WTC11 (cell line): ENCODE results near the gene PPA2.

Source experiments
- ATF3 ChIP-seq: sonication (generic); formaldehyde crosslinking; conservative IDR thresholded peaks from 2 replicates; pipeline ENCODE4 v1.8.1; 2022; ENCODE audit warnings: mild to moderate bottlenecking, missing genetic modification reagents
- CTCF ChIP-seq: fragments of 200-600 bp; IDR thresholded peaks from 2 replicates; pipeline ENCODE4 v1.8.0; 2022; ENCODE audit warnings: antibody characterized with exemption
- ESRRA ChIP-seq: sonication (generic); formaldehyde crosslinking; IDR thresholded peaks from 2 replicates; pipeline ENCODE4 v1.8.1; 2022; ENCODE audit warnings: mild to moderate bottlenecking, missing genetic modification reagents, borderline replicate concordance
- HMGXB4 ChIP-seq: sonication (generic); formaldehyde crosslinking; IDR thresholded peaks from 2 replicates; pipeline ENCODE4 v1.8.1; 2023; ENCODE audit warnings: mild to moderate bottlenecking, moderate library complexity, missing genetic modification reagents
- MAX ChIP-seq: sonication (generic); formaldehyde crosslinking; IDR thresholded peaks from 2 replicates; pipeline ENCODE4 v1.8.0; 2022; ENCODE audit warnings: mild to moderate bottlenecking, missing genetic modification reagents
- NFYB ChIP-seq: sonication (generic); formaldehyde crosslinking; conservative IDR thresholded peaks from 2 replicates; pipeline ENCODE4 v1.8.0; 2022; ENCODE audit warnings: low read depth, missing genetic modification reagents
- RELA ChIP-seq: sonication (generic); formaldehyde crosslinking; IDR thresholded peaks from 2 replicates; pipeline ENCODE4 v1.8.1; 2022; ENCODE audit warnings: missing genetic modification reagents, mild to moderate bottlenecking, borderline replicate concordance
- SP1 ChIP-seq: sonication (generic); formaldehyde crosslinking; conservative IDR thresholded peaks from 2 replicates; pipeline ENCODE4 v1.8.1; 2022; ENCODE audit warnings: missing genetic modification reagents
- TP53 ChIP-seq: sonication (generic); formaldehyde crosslinking; IDR thresholded peaks from 2 replicates; pipeline ENCODE4 v1.8.1; 2023; ENCODE audit warnings: mild to moderate bottlenecking, missing genetic modification reagents
- ZBTB21 ChIP-seq: sonication (generic); formaldehyde crosslinking; IDR thresholded peaks from 2 replicates; pipeline ENCODE4 v1.8.1; 2023; ENCODE audit warnings: mild to moderate bottlenecking, missing genetic modification reagents, borderline replicate concordance
- ZBTB43 ChIP-seq: sonication (generic); formaldehyde crosslinking; IDR thresholded peaks from 2 replicates; pipeline ENCODE4 v1.8.1; 2023; ENCODE audit warnings: mild to moderate bottlenecking, missing genetic modification reagents
- TF ChIP-seq, protein P1 (sequence below): sonication (generic); formaldehyde crosslinking; IDR thresholded peaks from 2 replicates; pipeline ENCODE4 v1.8.0; 2022; ENCODE audit warnings: mild to moderate bottlenecking, missing genetic modification reagents

DNA sequence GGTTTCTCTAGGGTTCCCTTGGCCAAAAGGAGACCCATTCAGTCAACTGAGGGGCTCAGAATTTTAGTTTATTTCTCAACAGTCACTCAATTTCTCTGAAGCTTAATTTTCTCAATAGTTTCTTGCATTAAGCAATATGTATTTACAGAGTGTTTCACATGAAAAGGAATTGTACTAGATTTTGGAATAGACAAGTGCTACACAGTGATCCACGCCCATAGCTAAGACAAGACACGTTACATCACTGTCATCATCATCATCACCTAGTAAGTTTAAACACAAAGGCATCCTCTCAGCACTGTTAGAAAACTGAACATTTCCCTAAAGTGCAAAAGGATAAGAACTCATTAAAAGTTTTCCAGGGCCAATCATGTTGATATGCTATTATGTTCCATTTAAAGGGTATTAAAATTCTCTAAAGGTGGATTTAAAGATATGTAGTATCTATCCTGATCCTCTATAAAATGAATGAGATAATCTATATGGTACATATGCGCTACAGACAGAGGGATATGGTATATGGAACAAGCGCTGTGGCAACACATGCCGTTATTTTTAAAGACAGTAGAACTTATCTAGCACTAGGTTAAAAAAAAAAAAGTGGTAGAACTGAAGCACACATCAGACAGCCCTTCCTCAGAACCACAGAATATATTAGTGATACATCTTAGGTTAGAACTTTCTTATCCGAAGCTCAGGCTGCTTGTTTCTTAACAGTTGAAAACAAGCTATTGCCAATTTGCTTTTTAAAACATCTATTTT, 12.1 kb downstream of the PPA2 start:
- TF ChIP-seq CTCF (no peak), TP53 (no peak), HMGXB4 (CRISPR knock-in tag) (no peak), ZBTB21 (CRISPR knock-in tag) (no peak), NFYB (CRISPR knock-in tag) (no peak), ESRRA (CRISPR knock-in tag) (no peak), RELA (CRISPR knock-in tag) (no peak), ATF3 (no peak), MAX (CRISPR knock-in tag) (no peak), SP1 (no peak), ZBTB43 (CRISPR knock-in tag) (no peak)
- TF ChIP-seq, protein P1, sequence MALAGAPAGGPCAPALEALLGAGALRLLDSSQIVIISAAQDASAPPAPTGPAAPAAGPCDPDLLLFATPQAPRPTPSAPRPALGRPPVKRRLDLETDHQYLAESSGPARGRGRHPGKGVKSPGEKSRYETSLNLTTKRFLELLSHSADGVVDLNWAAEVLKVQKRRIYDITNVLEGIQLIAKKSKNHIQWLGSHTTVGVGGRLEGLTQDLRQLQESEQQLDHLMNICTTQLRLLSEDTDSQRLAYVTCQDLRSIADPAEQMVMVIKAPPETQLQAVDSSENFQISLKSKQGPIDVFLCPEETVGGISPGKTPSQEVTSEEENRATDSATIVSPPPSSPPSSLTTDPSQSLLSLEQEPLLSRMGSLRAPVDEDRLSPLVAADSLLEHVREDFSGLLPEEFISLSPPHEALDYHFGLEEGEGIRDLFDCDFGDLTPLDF (CRISPR knock-in tag), result no peak
